ENCODE data around the gene LDLRAD3.

GRCh38 chr11:36014898-36015665 lies 71.2 kb downstream of the LDLRAD3 start:
- TF ChIP-seq POLR2AphosphoS5 (IDR thresholded peaks at IDR 0.05; ENCODE audit: low read depth, low read length) (no peak), CTCF (IDR thresholded peaks at IDR 0.05) (no peak)

All from Panc1 (cell line).